ENCODE data around the gene GPC5.

Gene GPC5

GRCh38 chr13:92362717-92363116 is 964.3 kb downstream of the GPC5 start:
- no peak for DNase-seq (ENCODE audit: low spot score)

DNA sequence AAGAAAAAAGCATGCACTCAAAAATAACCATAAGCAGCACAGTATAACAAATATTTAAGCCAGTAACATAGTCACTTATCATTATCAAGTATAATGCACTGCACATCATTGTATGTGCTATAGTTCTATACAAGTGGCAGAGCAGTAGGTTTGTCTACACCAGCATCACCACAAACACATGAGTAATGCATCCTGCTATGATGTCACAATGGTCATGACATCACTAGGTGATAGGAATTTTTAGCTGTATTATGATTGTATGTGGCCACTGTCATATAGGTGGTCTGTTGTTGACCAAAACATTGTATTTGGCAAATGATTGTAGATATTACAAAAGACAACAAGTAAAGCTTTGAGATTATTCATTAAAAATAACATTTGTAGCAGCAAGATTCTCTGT is 967.5 kb downstream of the GPC5 start:
- DNase-seq (ENCODE audit: low spot score), result no peak

DNA sequence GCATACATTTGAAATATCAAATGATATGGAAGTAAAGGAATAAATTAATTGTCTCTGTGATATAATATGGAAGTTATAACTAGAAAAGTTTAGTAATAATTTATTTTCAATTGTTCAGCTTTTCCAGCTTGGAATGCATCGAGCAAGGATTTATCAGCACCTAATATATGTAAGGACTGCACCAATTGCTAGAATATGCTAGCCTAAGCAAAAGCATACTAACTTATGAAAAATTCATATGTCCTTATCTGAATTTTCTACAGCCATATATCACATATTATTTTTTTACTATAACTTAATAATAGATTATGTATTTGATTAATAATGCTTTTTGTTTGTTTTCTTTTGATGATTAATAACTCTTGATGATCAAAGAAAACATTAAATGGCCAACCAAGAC is 979.0 kb downstream of the GPC5 start:
- DNase-seq (ENCODE audit: low spot score), result no peak

DNA sequence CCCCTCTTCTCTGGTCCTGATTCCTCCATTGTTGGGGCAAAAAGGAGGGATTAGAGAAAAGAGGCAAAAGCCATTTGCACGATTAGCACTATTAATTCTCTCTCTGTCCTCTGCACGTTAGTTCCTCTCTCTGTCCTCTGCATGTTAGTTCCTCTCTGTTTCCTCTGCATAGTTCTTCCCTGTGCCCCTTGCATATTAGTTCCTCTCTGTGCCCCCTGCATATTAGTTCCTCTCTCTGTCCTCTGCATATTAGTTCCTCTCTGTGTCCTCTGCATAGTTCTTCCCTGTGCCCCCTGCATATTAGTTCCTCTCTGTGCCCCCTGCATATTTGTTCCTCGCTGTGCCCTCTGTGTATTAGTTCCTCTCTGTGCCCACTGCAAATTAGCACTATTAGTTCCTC is 981.0 kb downstream of the GPC5 start:
- no peak for DNase-seq (ENCODE audit: low spot score)

GRCh38 chr13:92384410-92384809 is 986.0 kb downstream of the GPC5 start:
- DNase-seq (ENCODE audit: low spot score), result no peak

- DNase-seq (ENCODE audit: low spot score), result no peak
Measured at GRCh38 chr13:92387245-92387644, 988.8 kb downstream of the GPC5 start.

GRCh38 chr13:92390217-92390616 is 991.8 kb downstream of the GPC5 start:
- DNase-seq (ENCODE audit: low spot score), result no peak

- no peak for DNase-seq (ENCODE audit: low spot score)
Measured at GRCh38 chr13:92403606-92404005, 1005.2 kb downstream of the GPC5 start.

DNA sequence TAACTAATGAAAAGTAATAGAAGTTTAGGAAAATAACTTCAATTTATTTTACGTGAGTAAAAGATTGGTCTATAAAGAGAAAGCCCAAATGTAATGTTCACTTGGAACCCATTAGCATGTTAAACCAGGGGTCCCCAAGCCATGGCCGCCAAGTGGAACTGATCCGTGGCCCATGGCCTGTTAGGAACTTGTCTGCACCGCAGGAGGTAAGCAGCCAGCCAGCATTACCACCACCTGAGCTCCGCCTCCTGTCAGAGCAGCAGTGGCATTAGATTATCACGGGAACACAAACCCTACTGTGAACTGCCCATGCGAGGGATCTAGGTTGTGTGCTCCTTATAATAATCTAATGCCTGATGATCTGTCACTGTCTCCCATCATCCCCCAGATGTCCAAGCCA is 1009.4 kb downstream of the GPC5 start:
- no peak for DNase-seq (ENCODE audit: low spot score)

- no peak for DNase-seq (ENCODE audit: low spot score)
Measured at GRCh38 chr13:92412481-92412880, 1014.1 kb downstream of the GPC5 start.

DNA sequence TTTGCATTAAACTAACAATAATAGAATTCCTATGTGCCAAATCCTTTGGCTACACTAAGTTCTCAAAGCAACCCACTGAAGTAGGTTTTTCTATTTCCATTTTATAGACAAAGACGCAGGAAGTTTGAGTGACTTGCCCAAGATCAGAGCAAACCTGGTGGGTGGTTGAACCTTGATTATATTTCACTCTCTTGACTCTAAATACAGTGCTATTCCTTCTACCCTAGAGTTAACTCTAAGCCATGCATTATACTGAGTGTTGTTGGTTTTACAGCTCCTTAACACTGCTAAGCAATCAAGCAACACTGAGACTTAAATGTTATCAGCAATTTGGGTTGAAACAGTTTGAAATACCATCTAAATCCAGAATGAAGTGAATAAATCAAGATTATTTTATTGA is 1014.6 kb downstream of the GPC5 start:
- no peak for DNase-seq (ENCODE audit: low spot score)

- no peak for DNase-seq (ENCODE audit: low spot score)
Measured at GRCh38 chr13:92413452-92413851, 1015.0 kb downstream of the GPC5 start.

DNA sequence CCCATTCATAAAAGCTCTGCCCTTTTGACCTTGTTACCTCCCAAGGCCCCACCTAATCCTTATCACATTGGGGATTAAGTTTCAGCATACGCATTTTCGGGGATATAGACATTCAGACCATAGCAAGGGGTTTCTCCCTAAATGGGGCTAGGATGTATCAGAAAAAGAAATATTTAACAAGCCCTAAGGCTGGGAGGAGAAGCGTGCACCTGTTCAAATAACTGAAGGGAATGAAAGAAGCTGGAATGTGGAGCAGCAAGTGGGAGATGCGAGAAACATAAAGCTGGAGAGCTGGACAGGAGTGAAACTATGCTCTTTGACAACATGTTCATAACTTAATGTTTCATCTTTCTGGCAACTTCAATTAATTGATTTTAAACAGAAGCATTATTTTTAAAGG is 1016.4 kb downstream of the GPC5 start:
- DNase-seq (ENCODE audit: low spot score), result no peak

DNA sequence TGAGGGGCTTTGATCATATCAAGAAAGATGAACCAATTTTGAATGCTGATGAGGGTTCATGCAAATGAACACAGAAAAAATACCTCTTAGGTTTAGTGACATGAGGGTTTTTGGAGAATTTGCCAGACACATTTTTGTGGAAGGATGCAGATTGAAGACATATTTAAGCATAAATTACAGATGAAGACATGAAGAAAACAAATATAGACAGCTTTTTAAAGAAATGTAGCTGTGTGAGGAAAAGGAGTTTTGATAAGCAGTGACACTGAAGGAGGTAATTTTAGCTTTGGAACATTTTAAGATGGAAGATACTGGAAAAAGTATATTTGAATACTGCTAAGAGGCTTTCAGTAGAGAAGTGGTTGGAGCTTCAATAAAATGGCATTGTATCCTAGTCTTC is 1017.4 kb downstream of the GPC5 start:
- no peak for DNase-seq (ENCODE audit: low spot score)

- DNase-seq (ENCODE audit: low spot score), result no peak
Measured at GRCh38 chr13:92418818-92419412, 1020.5 kb downstream of the GPC5 start.

DNA sequence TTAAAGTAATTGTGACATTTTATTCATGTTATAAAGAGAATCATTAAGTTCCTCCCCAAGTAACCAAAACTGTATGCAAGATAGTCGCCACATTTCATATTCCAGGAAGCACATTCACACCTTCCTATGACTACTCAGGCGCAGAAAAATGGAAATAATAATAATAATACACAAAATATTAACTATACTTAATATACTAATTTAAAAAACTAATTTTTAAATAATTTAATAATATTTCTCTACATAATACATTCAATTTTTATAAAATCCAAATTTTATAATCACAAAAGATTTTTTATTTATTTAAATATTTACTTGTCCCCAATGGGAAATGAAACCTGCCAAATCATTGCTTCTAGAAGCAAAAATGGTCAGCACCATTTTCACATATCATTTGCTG is 1030.8 kb downstream of the GPC5 start:
- no peak for DNase-seq (ENCODE audit: low spot score)

DNA sequence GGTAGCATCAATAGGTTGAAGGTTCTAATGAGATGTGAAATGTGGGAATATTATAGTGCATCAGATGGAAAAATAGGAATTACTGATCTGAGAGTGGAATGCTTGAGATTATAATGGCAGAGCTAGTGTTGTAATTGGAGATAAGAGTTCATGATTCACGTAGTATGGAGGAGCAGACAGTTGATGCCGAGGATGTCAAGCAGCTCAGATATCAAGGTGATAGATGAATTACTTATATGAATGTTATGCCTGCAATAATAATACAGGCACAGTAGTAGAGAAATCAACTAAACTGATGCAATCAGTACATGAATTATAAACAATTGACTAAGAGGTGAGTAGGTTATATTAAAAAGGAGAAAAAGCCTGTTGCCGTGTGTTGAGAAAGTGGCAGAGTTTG is 1035.0 kb downstream of the GPC5 start:
- no peak for DNase-seq (ENCODE audit: low spot score)

- DNase-seq (ENCODE audit: low spot score), result no peak
Measured at GRCh38 chr13:92433963-92434362, 1035.5 kb downstream of the GPC5 start.

DNA sequence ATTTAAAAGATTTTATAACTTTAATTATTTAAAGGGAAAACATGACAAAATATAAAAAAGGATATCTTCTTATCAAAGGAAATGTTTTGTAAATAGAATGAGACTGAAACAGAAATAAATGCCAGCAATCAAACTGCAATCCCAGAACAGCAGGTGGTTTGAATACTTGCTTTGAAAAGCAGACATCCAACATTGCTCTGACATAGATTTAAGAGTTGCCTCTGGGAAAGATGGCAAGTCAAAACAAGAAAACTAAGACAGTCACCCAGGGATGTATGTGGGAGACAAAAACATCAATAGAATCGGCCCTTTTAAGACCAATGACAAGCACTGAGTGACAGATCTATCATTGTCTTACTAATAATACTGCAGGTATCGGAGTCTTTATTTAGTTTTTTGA is 1038.5 kb downstream of the GPC5 start:
- no peak for DNase-seq (ENCODE audit: low spot score)

- DNase-seq (ENCODE audit: low spot score), result no peak
Measured at GRCh38 chr13:92444244-92444643, 1045.8 kb downstream of the GPC5 start.

GRCh38 chr13:92451060-92451459 is 1052.6 kb downstream of the GPC5 start:
- DNase-seq (ENCODE audit: low spot score), result no peak

DNA sequence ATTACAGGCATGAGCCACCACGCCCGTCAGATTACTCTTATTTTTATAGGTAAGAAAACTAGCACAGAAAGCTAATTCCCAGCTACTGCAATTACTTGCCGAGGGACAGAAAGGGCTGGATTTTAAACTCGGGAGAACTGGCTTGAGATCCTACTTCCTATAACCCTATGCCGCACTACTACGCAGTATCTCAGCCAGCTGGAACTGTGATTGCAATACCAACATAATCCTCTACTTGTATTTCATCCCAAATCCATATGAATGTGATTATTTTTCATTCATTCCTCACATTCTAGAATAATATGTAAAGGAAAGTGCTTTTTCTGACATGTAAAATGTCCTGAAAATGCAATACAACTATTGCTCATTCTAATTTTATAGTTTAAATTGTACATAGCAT is 1054.4 kb downstream of the GPC5 start:
- no peak for DNase-seq (ENCODE audit: low spot score)

- no peak for DNase-seq (ENCODE audit: low spot score)
Measured at GRCh38 chr13:92459306-92459705, 1060.9 kb downstream of the GPC5 start.

- no peak for DNase-seq (ENCODE audit: low spot score)
Measured at GRCh38 chr13:92460479-92460878, 1062.1 kb downstream of the GPC5 start.

DNA sequence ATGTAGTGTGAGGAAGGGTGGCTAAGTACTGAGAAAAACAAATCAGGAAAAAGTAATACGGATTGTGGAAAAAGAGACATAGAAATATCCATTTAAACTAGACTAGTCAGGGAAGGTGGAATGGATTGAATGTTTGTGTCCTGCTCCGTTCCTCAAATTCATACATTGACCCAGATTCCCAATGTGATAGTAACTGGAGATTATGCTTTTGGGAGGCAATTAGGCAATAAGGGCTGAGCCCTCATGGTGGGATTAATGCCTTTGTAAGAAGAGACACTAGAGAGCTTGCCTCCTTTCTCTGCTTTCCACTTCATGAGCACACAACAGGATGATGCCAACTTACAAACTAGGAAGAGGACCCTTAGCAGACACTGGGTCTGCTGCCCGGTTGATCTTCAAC is 1063.0 kb downstream of the GPC5 start:
- no peak for DNase-seq (ENCODE audit: low spot score)

Measured in germinal center (tissue), 1 donor.